ENCODE data around the gene CHKA. TPM values are rescaled to one million over a fixed set of nuclear protein-coding genes. Genes with fewer than 3 reads are reported as not detected.

The CHKA gene
- total and polyA plus RNA-seq, 9 of the 15 experiments (the other 6 are each of a cell fraction or from before 2014, with no cell fraction given) = 3.6 to 37.0 (median 30.2) TPM

GRCh38 chr11:68030318-68031143 lies 90.7 kb downstream of the CHKA start, which contains the start of gene NDUFS8 (continued):
- TF ChIP-seq HBP1 (CRISPR knock-in tag; IDR thresholded peaks at IDR 0.05) (0 out of 2 replicates have a peak, but pooled peaks have one; percentile 27), CHD2 (IDR thresholded peaks at IDR 0.05; ENCODE audit: low read depth, low read length) (peak; percentile 78), NEUROD1 (IDR thresholded peaks at IDR 0.05; ENCODE audit: borderline replicate concordance, low read depth, low read length, partially characterized antibody) (peak; percentile 90), KDM1A (IDR thresholded peaks at IDR 0.05) (no peak), ZNF175 (CRISPR knock-in tag; IDR thresholded peaks at IDR 0.05; ENCODE audit: low read depth) (peak; percentile 40; the same call in 1 of the 2 replicates), ZBTB11 (CRISPR knock-in tag; IDR thresholded peaks at IDR 0.05) (peak in 1 of 3 experiments; percentile 54; a peak in 1 of 6 replicates), PML (IDR thresholded peaks at IDR 0.05; ENCODE audit: low read length) (peak; percentile 16; the same call in 1 of the 2 replicates), CXXC5 (CRISPR knock-in tag; IDR thresholded peaks at IDR 0.05) (peak; percentile 82), PRDM10 (IDR thresholded peaks at IDR 0.05; ENCODE audit: partially characterized antibody) (peak; percentile 75), HMGN3 (IDR thresholded peaks at IDR 0.05; ENCODE audit: borderline replicate concordance, extremely low read depth, insufficient read length, low read depth, low read length) (peak; percentile 23), ETV5 (CRISPR knock-in tag; IDR thresholded peaks at IDR 0.05; ENCODE audit: low read depth) (peak; percentile 37; the same call in 1 of the 2 replicates), THAP12 (CRISPR knock-in tag; IDR thresholded peaks at IDR 0.05) (peak; percentile 71; the same call in 1 of the 2 replicates)
